Measurements from ENCODE around the gene CHID1. TPM values are rescaled to one million over a fixed set of nuclear protein-coding genes. Genes with fewer than 3 reads are reported as not detected.

The CHID1 gene
- total and polyA plus RNA-seq, 9 of the 15 experiments (the other 6 are each of a cell fraction or from before 2014, with no cell fraction given): 15.1 to 108 (median 39.8) TPM

- TF ChIP-seq ZNF449 (CRISPR knock-in tag; IDR thresholded peaks at IDR 0.05) (0 out of 2 replicates have a peak, but pooled peaks have one; percentile 66), E2F5 (CRISPR knock-in tag; IDR thresholded peaks at IDR 0.05) (no peak), ZNF197 (CRISPR knock-in tag; IDR thresholded peaks at IDR 0.05; ENCODE audit: low read depth) (peak; percentile 97), ZBTB7A (IDR thresholded peaks at IDR 0.05; ENCODE audit: borderline replicate concordance, control insufficient read depth, low read depth, low read length) (peak; percentile 46; the same call in 1 of the 2 replicates), ZBTB1 (CRISPR knock-in tag; IDR thresholded peaks at IDR 0.05; ENCODE audit: borderline replicate concordance, low read depth) (peak; percentile 92), FOXK2 (conservative IDR thresholded peaks at IDR 0.05 in 1 of 2, IDR thresholded peaks at IDR 0.05 in 1 of 2; ENCODE audit: low read depth in 2 of 2) (no peak), POLR2AphosphoS5 (IDR thresholded peaks at IDR 0.05; ENCODE audit: control insufficient read depth, insufficient read depth, low read depth, low read length) (0 out of 2 replicates have a peak, but pooled peaks have one; percentile 38), MAX (CRISPR knock-in tag; IDR thresholded peaks at IDR 0.05) (peak; percentile 54; the same call in 1 of the 2 replicates), L3MBTL2 (IDR thresholded peaks at IDR 0.05) (peak; percentile 67), VEZF1 (CRISPR knock-in tag; IDR thresholded peaks at IDR 0.05) (peak; percentile 83), EGR1 (conservative IDR thresholded peaks at IDR 0.05) (peak; percentile 63; the same call in 1 of the 2 replicates), BMI1 (IDR thresholded peaks at IDR 0.05; ENCODE audit: low read length) (no peak), JUN (IDR thresholded peaks at IDR 0.05; ENCODE audit: borderline replicate concordance, low read depth, low read length) (peak; percentile 58; the same call in 1 of the 2 replicates), JUN (CRISPR knock-in tag; IDR thresholded peaks at IDR 0.05; ENCODE audit: borderline replicate concordance) (peak; percentile 43; the same call in 1 of the 2 replicates), HMG20A (CRISPR knock-in tag; conservative IDR thresholded peaks at IDR 0.05) (no peak), MAZ (CRISPR knock-in tag; conservative IDR thresholded peaks at IDR 0.05 in 1 of 2, IDR thresholded peaks at IDR 0.05 in 1 of 2) (peak; percentile 8 to 85; a peak in 1 of 4 replicates), ZNF3 (CRISPR knock-in tag; IDR thresholded peaks at IDR 0.05) (no peak)
- TF ChIP-seq, protein P1, sequence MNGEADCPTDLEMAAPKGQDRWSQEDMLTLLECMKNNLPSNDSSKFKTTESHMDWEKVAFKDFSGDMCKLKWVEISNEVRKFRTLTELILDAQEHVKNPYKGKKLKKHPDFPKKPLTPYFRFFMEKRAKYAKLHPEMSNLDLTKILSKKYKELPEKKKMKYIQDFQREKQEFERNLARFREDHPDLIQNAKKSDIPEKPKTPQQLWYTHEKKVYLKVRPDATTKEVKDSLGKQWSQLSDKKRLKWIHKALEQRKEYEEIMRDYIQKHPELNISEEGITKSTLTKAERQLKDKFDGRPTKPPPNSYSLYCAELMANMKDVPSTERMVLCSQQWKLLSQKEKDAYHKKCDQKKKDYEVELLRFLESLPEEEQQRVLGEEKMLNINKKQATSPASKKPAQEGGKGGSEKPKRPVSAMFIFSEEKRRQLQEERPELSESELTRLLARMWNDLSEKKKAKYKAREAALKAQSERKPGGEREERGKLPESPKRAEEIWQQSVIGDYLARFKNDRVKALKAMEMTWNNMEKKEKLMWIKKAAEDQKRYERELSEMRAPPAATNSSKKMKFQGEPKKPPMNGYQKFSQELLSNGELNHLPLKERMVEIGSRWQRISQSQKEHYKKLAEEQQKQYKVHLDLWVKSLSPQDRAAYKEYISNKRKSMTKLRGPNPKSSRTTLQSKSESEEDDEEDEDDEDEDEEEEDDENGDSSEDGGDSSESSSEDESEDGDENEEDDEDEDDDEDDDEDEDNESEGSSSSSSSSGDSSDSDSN (IDR thresholded peaks at IDR 0.05; ENCODE audit: borderline replicate concordance in 1 of 2, low read depth in 2 of 2, low read length in 2 of 2): peak; percentile 64 to 75; a peak in 1 of 4 replicates
Measured at GRCh38 chr11:925496-926301, 15.1 kb upstream of the CHID1 start, which contains the start of gene AP2A2 (continued).
